WERI-Rb-1 (cell line): ENCODE measurements around the gene FAM151A.
A peak's percentile ranks its signal among the peaks of the same experiment; 100 is the strongest.

ENCODE experiments used
- DNase-seq: peaks from one replicate; pipeline ENCODE4 v3.0.0-alpha.2; 2020
- H3K27ac ChIP-seq: fragments of 250-450 bp; sonication (Bioruptor Pico); 2 replicates; pipeline ENCODE4 v1.5.1; 2020; ENCODE audit warnings: mild to moderate bottlenecking, moderate library complexity
- H3K27me3 ChIP-seq: fragments of 250-450 bp; sonication (Bioruptor Pico); 2 replicates; pipeline ENCODE4 v1.5.1; 2021; ENCODE audit warnings: mild to moderate bottlenecking, low read depth, moderate library complexity; ENCODE audit not compliant: insufficient read depth, severe bottlenecking
- H3K36me3 ChIP-seq: fragments of 250-450 bp; sonication (Bioruptor Pico); 2 replicates; pipeline ENCODE4 v1.5.1; 2020; ENCODE audit warnings: mild to moderate bottlenecking, moderate library complexity
- H3K4me3 ChIP-seq: 2 replicates; pipeline ENCODE4 v1.5.1; 2011; ENCODE audit warnings: low read depth, mild to moderate bottlenecking, control low read depth, low read length
- H3K9me3 ChIP-seq: fragments of 250-450 bp; sonication (Bioruptor Pico); 2 replicates; pipeline ENCODE4 v1.5.1; 2021; ENCODE audit warnings: mild to moderate bottlenecking, moderate library complexity; ENCODE audit not compliant: severe bottlenecking
- CTCF ChIP-seq: IDR thresholded peaks from 2 replicates; pipeline ENCODE4 v1.5.1; 2011; ENCODE audit warnings: low read depth, mild to moderate bottlenecking, control low read depth, inconsistent platforms, low read length

The FAM151A gene

GRCh38 chr1:54571326-54571725 is 52.0 kb downstream of the FAM151A start:
- no peaks in the 10 kb centered on the region for H3K36me3 ChIP-seq
- no peak overlapping the region for H3K4me3 ChIP-seq
- H3K9me3 ChIP-seq: no peaks in the 10 kb centered on the region
- H3K27me3 ChIP-seq: no peaks in the 10 kb centered on the region
- 0 out of 2 replicates have a peak overlapping the region, but pooled peaks have one; percentile 16 for H3K27ac ChIP-seq
- TF ChIP-seq CTCF: no peak
- DNase-seq: no peak

GRCh38 chr1:54570161-54570560 is 53.2 kb downstream of the FAM151A start:
- Histone ChIP-seq H3K27me3 (no peaks in the 10 kb centered on the region), H3K36me3 (no peaks in the 10 kb centered on the region), H3K4me3 (no peak overlapping the region), H3K9me3 (no peaks in the 10 kb centered on the region), H3K27ac (no peak overlapping the region)
- DNase-seq: no peak
- TF ChIP-seq CTCF: no peak

- Histone ChIP-seq H3K4me3 (no peak overlapping the region), H3K36me3 (no peaks in the 10 kb centered on the region; the same call in 1 of the 2 replicates), H3K27me3 (no peaks in the 10 kb centered on the region), H3K27ac (no peak overlapping the region), H3K9me3 (no peaks in the 10 kb centered on the region)
- no peak for TF ChIP-seq CTCF
- DNase-seq: no peak
These were observed 54.0 kb downstream of the FAM151A start for GRCh38 chr1:54569339-54569738.

- no peak for TF ChIP-seq CTCF
- Histone ChIP-seq H3K4me3 (no peak overlapping the region), H3K9me3 (no peaks in the 10 kb centered on the region), H3K27ac (no peak overlapping the region), H3K27me3 (no peaks in the 10 kb centered on the region), H3K36me3 (no peaks in the 10 kb centered on the region; the same call in 1 of the 2 replicates)
- DNase-seq: no peak
These were observed 55.4 kb downstream of the FAM151A start for GRCh38 chr1:54567961-54568360.

- DNase-seq: no peak
- no peaks in the 10 kb centered on the region; the same call in 1 of the 2 replicates for H3K36me3 ChIP-seq
- H3K4me3 ChIP-seq: no peak overlapping the region
- H3K27ac ChIP-seq: no peak overlapping the region
- TF ChIP-seq CTCF: no peak
- no peaks in the 10 kb centered on the region for H3K27me3 ChIP-seq
- H3K9me3 ChIP-seq: no peaks in the 10 kb centered on the region
These were observed 56.7 kb downstream of the FAM151A start for GRCh38 chr1:54566438-54567141.

- Histone ChIP-seq H3K9me3 (no peaks in the 10 kb centered on the region), H3K4me3 (no peak overlapping the region), H3K36me3 (no peaks in the 10 kb centered on the region; the same call in 1 of the 2 replicates), H3K27me3 (no peaks in the 10 kb centered on the region), H3K27ac (no peak overlapping the region)
- DNase-seq: no peak
- no peak for TF ChIP-seq CTCF
These were observed 58.2 kb downstream of the FAM151A start for GRCh38 chr1:54565113-54565501.
